Stimulated activated CD4-positive, alpha-beta T cell treated with anti-CD3 and anti-CD28 coated beads, Interleukin-1b, Interleukin-23, amount 100 ng/mL, for 24 hours (primary cell): ENCODE data around the gene TMEM18.

Source experiments
- DNase-seq, 4 experiments: peaks; one replicate each; pipeline ENCODE4 v3.0.0-alpha.2; 2020; ENCODE audit warnings: low read depth in 4 of 4, low spot score in 1 of 4

The TMEM18 gene

DNA sequence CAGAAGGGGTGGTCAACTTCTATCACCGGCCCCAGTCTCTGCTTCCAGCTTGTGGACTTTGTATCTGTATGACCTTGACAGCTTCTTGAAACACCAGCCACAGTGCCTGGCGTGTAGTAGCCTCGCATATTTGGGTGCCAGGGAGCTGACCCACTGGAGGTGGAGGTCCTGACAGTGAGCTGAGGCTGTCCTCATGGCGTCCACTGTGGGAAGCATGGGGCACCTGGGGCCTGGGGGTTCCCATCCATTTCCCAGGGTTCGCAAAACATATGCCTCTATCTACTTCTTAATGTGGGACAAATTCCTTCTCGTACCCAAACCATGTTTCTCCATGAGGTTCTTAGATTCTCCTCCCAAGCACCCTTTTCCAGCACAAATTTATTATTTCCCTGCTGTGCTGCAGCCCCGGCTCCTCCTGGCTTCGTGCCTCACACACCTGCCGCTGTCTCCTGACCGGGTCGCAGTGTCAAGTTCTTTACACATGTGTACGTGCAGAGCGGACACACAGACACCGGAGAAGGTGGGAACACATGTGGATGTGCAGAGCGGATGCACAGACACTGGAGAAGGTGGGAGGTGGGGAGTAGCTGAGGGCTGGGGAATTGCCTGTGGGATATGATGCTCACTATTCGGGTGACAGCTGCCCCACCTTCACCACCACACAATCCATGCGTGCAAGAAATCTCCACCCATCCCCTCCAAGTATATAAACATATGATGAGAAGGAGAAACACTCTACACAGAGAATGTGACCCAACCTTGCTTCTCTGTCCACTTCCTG lies 23.4 kb downstream of the TMEM18 start:
- DNase-seq, result no peak

DNA sequence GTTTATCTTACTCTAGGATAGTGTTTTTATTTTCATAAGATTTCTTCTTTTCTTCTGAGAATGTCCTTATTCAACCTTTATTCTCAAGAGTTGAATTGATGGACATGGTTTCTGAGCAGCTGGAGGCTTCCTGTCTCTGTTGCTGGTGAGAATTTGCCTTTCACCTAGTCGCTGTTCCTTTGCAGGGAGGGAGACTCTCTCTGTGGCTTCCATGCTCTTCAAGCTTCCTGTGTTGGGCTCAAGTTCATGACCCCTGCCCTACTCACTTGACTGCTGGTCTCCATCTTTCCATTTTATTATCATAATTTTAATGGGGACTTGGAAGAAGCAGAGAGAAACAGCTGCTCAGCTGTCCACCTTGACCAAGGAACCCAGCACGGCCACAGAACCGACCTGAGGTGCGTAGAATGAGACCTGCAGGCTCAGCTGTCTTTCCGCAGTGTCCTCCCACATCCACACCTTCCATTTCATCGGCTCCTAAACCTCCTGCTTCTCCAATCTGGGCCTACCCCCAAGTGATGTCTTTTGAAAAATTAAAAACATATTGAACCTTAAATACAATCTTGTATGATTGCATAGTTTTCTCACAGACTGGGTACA lies 24.2 kb downstream of the TMEM18 start:
- no peak for DNase-seq

DNA sequence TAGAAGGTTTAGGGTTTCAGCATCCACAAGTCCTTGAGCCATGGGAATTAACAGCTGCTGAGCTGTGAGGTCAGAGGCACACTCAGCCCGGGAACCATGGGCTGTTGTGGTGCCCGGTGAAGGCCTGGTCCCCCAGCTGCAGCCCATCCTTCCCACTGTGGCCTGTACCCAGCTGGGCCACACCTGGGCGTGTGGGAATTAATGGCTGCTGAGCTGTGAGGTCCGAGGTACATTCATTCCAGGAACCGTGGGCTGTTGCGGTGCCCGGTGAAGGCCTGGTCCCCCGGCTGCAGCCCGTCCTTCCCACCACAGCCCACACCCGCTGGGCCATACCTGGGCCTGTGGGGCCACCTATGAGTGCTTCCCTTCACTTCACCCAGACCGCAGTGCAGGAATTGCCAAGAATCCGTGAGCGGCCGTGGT lies 25.2 kb downstream of the TMEM18 start:
- no peak for DNase-seq

DNA sequence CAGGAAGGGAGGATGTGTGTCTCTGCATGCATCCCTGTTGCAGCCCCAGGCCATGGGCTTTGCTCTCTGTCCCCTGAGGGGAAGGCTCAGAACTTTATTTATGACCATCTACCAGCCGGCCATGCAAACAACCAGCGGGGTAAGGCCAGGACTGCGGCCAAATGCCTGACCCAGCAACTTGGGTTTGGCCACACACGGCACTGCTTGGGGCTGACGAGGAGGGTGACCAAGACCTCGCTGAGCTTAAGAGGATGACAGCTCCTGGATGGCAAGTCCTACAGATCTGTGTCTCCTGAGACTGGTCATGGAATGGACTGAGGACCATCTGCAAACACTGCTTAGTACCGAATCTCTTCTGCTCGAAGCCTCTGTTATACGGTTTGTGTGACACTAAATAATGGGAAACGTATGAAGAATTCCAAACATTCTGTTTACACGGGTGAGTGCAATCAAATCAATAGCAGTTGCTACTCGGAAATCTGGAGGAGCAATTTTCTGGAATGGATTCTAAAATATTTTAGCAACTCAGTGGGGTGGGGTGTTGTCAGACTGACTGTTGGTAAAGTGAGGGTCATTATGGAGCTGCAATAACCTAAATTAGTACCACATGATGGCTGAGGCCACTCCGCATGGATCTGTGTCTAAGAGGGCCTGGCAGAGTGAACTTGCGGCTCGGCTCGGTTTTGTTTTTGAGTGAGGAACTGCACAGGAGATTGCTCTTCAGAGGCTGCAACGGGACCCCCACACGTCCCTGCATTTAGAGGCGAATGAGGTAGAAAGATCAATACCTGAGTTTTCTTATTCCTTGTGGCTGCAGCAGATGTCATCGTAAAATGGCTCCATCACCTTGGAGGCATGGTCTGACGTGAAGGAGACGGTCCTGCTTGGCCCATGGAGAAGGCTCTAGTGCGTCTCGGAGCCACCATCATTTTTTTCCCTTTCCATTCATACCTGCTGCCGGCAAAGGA lies 26.6 kb downstream of the TMEM18 start:
- no peak for DNase-seq

GRCh38 chr2:649426-650342 lies 27.5 kb downstream of the TMEM18 start:
- no peak for DNase-seq

DNA sequence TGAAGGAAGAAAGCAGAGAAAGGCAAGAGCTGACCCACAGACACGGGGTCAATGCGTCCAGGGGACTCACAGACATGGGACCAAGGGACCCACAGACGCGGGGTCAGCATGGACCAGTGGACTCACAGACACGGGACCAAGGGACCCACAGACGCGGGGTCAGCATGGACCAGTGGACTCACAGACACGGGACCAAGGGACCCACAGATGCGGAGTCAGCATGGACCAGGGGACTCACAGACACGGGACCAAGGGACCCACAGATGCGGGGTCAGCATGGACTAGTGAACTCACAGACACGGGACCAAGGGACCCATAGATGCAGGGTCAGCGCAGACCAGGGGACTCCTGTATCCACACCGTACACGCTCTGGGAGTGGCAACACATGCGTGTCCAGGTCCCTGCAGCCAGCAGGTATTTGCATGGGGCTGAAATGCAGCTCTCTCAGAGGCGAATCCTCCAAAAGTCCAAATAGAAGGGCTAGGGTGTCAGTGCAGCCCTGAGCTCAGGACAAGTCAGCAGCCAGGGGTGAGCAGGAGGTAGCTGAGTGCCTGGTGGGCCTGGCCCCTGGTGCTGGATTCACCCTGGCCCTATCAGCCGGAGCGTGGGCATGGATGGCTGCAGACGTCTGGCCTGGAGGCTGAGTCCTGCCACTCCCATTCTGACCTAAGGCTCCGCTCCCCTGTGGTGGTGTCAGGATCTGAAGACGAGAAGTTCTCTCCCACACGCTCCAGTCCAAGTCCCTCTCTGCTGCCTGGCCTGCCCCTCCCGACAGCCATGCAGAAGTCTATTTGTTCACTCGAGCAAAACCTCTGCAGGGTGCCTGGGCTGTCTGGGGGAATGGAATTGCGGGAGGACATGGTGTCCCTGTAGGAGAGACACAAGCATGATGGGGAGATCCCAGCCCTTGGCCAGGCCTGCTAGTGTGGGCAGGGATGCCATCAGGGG lies 28.5 kb downstream of the TMEM18 start:
- DNase-seq, result no peak

DNA sequence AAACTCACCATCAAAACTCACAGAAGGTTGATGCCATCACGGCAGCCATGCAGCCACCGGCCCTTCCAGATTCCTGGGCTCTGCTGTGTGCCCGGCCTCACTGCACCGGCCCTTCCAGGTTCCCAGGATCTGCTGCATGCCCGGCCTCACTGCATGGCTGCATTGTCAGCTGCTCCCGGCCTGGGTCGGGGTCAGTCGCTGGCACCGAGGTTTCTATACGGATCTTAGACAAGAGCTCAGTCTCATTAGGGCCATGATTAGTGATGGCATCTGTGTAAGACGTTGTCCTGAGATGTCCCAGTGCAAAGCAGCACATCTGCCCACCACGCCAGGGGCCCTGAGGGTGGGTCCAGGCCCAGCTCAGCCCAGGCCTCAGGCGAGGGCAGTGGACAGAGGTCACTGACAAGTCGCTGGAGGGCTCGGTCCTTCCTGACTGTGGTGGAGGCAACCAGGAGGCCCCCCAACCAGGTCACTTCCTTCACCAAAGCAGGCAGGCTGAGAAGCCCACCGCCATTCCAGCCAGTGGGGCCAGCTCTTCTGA lies 29.4 kb downstream of the TMEM18 start:
- DNase-seq, result no peak

GRCh38 chr2:647003-647560 lies 30.1 kb downstream of the TMEM18 start:
- DNase-seq, result no peak

DNA sequence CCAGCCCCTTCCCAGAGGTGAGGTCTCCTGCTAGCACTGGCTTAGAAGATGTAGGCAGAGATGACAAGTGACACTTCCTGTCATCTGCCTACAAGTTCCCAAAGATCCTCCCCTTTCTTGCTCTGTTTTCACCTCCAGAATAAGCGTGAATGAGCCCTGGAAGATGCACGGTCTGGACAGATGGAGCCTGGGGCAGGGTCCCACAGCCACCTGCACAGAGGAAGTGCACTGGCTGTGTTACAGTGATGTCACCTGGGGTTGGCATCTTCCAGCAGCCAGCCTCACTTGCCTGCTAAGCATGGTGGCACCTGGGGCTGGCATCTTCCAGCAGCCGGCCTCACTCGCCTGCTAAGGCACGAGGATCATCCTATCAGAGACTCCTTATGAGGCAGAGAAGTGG lies 32.3 kb downstream of the TMEM18 start:
- DNase-seq, result no peak

GRCh38 chr2:643761-644160 lies 33.4 kb downstream of the TMEM18 start:
- no peak for DNase-seq

DNA sequence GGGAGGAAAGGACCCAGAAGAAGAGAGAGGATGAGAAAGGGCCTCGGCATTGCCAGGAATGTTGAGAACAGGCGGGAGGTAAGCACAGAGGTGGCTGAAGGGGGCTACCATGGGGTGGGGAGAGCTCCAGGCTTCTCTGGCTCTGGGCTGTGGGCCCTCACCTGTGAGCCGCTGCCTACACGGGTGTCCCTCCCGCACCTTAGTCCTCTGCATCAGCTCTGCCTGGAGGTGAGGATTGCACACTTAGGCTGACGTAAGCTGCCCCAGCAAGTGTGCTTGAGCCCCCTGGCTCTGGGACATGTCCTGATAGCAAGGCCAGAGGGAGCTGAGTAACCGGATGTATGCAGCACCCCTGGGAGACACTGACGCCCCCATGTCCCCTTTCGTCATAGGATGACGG lies 33.9 kb downstream of the TMEM18 start:
- DNase-seq, result no peak

- no peak for DNase-seq
Observed at GRCh38 chr2:641872-642815, 35.1 kb downstream of the TMEM18 start.

DNA sequence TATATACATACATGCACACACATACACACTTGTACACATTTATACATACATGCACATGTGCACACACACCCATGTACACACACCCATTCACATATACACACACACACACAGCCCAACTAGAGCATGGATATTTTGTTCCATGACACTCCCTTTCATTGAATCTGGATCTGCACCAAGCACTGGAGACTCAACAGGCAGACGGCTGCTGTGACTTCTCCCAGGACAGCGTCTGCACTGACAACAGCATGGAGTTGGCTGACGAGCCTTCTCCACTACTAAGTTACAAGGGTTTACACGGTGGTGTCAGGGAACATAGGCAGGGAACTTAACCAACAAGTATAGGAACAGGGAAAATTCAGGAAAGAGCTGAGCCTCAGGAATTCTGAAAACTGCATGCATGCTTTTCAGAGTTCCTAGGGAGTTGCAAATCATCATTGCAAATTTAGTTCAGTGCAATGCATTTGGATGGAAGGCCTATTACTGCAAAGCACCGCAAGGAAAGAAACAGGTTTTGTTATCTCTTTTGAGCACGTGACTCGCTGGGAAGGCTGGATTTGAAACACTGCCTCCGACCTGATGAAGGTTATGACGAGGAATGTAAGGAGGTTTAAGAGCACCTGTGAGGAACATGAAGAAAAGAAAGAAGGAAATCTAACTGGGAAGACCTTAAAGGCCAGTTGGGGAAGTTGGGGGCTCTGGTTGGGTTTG lies 35.9 kb downstream of the TMEM18 start:
- no peak for DNase-seq

DNA sequence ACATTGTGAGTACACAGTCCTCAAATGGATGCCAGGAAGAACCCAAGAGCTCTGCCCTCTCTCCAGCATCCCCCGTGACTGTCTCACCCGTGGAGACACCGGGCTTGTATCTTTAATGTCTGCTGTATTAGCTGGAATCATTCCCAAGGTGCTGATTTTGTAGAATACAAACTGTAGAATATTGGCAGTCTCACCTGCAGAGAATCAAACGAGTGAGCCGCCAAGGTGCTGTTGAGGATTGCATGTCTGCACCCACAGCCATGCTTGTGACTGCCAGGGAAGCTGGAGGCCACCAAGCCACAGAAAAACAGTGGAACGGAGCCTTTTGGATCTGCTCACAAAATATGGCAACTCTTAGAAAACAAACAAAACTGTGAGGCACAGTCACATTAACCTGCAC lies 37.5 kb downstream of the TMEM18 start:
- no peak for DNase-seq

- no peak for DNase-seq
Observed at GRCh38 chr2:637804-638203, 39.4 kb downstream of the TMEM18 start.

- no peak for DNase-seq
Observed at GRCh38 chr2:637406-637776, 39.8 kb downstream of the TMEM18 start.

GRCh38 chr2:636641-637405 lies 40.4 kb downstream of the TMEM18 start:
- peak; percentile 27 to 39 (median 36) for DNase-seq
